HT-29 (cell line): ENCODE measurements around the gene GPR155. TPM values are rescaled to one million over a fixed set of nuclear protein-coding genes. Genes with fewer than 3 reads are reported as not detected.

ENCODE experiments used
- total RNA-seq: library from RNA; depleted of rRNA; stranded (reverse); fragments of >200 nt; shearing (Covaris generic); gene quantifications from 2 replicates; pipeline ENCODE4 v1.2.3, GENCODE V29; 2014; rRNA removed

The GPR155 gene
- total RNA-seq, 1 experiment from 2014 or later, result not detected

Other genes with a start within 250 kb of the GPR155 start
- gene OLA1, start 238.5 kb downstream of the GPR155 start, total RNA-seq, result 50.7 and 62.9 TPM in 2 replicates
- gene SP9, start 152.1 kb downstream of the GPR155 start, total RNA-seq, result not detected in 2 replicates
- gene SCRN3, start 91.3 kb downstream of the GPR155 start, total RNA-seq, result 3.2 and 12.0 TPM in 2 replicates
- gene WIPF1, start 110.8 kb upstream of the GPR155 start, total RNA-seq, result not detected in 2 replicates